ENCODE results near the gene TOX3. TPM values are rescaled to one million over a fixed set of nuclear protein-coding genes. Genes with fewer than 3 reads are reported as not detected.

Gene TOX3
- total RNA-seq, 1 donor from 2014 or later, result 10.5 TPM

GRCh38 chr16:52563767-52564611 is 17.0 kb upstream of the TOX3 start:
- TF ChIP-seq CTCF (conservative IDR thresholded peaks at IDR 0.05; ENCODE audit: low read depth, low read length), result no peak
- DNase-seq (ENCODE audit: low read depth), result no peak
- H3K4me3 ChIP-seq (ENCODE audit: low read depth, low read length), result no peak overlapping the region

- H3K4me3 ChIP-seq (ENCODE audit: low read depth, low read length), result no peak overlapping the region
- no peak for DNase-seq (ENCODE audit: low read depth)
- TF ChIP-seq CTCF (conservative IDR thresholded peaks at IDR 0.05; ENCODE audit: low read depth, low read length), result no peak
Observed at GRCh38 chr16:52562770-52563169, 15.8 kb upstream of the TOX3 start.

GRCh38 chr16:52561910-52562741 is 15.2 kb upstream of the TOX3 start:
- no peak for DNase-seq (ENCODE audit: low read depth)
- H3K4me3 ChIP-seq (ENCODE audit: low read depth, low read length), result no peak overlapping the region
- TF ChIP-seq CTCF (conservative IDR thresholded peaks at IDR 0.05; ENCODE audit: low read depth, low read length), result no peak

GRCh38 chr16:52558448-52558847 is 11.5 kb upstream of the TOX3 start:
- no peak for DNase-seq (ENCODE audit: low read depth)
- TF ChIP-seq CTCF (conservative IDR thresholded peaks at IDR 0.05; ENCODE audit: low read depth, low read length), result no peak

GRCh38 chr16:52557236-52557635 is 10.3 kb upstream of the TOX3 start:
- peak; percentile 56 for DNase-seq (ENCODE audit: low read depth)

More at GRCh38 chr16:52558448-52558847, 11.5 kb upstream of the TOX3 start:
- H3K4me3 ChIP-seq (ENCODE audit: low read depth, low read length), result no peak overlapping the region

GRCh38 chr16:52556083-52556482 is 9.1 kb upstream of the TOX3 start:
- no peak overlapping the region for H3K4me3 ChIP-seq (ENCODE audit: low read depth, low read length)
- no peak for TF ChIP-seq CTCF (conservative IDR thresholded peaks at IDR 0.05; ENCODE audit: low read depth, low read length)

More at GRCh38 chr16:52557236-52557635, 10.3 kb upstream of the TOX3 start:
- TF ChIP-seq CTCF (conservative IDR thresholded peaks at IDR 0.05; ENCODE audit: low read depth, low read length), result no peak
- no peak overlapping the region for H3K4me3 ChIP-seq (ENCODE audit: low read depth, low read length)

More at GRCh38 chr16:52556083-52556482, 9.1 kb upstream of the TOX3 start:
- no peak for DNase-seq (ENCODE audit: low read depth)

All from epithelial cell of proximal tubule (primary cell).